HG03521 (cell line): ENCODE measurements around the gene MAP3K6.

Source experiments
- ATAC-seq: cut with Tn5 transposase; IDR thresholded peaks from one replicate; pipeline ENCODE4 v1.9.1; 2021; ENCODE audit warnings: mild to moderate bottlenecking, moderate library complexity; ENCODE audit not compliant: unreplicated experiment

Gene MAP3K6

DNA sequence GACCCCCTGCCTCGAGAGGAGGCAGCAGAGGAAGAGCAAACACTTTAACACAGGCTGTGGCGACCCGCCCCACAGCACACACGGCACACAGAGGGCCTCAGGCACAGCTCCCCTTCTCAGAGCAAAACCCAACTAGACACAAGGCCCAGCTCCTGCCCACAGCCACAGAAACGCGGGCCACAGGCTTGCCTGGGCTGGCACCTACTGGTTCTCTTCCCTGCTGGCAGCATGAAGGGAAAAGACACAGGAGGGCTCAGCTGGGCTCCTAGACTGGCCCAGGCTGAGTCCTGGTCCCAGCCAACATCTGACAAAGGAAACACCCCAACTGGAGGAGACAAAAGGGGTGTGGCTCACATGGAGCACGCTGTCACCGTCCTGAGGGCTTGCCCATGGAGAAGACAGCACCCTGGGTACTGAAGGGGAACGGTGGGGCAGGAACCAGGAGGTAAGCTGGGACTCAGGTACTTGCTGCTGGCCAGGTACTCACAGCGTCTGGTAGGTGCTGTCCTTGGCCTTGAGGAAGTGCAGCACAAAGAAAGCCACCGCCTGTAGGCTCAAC lies 12.9 kb upstream of the MAP3K6 start:
- ATAC-seq: no peak

DNA sequence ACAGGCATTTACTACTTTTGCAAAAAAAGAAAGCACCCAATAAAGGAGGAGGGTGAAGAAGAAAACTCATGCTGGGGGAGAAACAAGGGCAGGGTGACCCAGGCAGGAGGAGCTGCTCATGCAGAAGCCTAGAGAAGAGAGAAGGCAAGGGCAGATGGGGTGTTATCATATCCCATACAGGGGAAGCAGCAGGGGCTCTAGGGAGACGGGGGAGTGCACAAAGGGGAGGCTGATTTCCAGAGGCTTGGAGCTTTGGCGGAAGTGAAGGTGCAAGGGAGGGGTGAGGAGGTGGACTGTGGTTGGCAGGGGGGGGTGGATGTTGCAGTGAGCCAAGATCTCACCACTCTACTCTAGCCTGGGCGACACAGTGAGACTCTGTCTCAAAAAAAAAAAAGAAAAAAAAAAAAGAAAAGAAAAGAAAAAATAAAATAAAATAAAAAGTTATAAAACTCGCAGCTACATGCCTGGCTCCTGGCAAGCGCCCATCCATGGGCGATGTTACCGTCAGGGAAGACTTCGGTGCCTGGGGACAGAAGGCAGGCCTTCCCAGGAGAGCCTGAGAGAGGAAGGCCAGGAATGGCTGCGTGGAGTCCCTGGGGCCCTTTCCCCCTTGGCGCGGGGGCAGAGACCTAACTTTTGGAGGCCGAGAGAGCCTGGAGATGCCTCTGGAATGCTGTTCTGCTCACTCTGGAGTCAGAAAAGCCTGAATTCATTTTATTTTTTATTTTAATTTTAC lies 11.2 kb upstream of the MAP3K6 start:
- ATAC-seq: no peak

- no peak for ATAC-seq
These were observed 7.8 kb upstream of the MAP3K6 start, which contains the start of gene FCN3 for GRCh38 chr1:27374362-27375086. TSS of gene FCN3 (minus strand) at chr1:27374824. CDS start at chr1:27374818, 6 bp downstream.

- ATAC-seq: no peak
These were observed 6.3 kb upstream of the MAP3K6 start for GRCh38 chr1:27372808-27373690.

- ATAC-seq: no peak
These were observed 5.5 kb upstream of the MAP3K6 start for GRCh38 chr1:27372022-27372807.

DNA sequence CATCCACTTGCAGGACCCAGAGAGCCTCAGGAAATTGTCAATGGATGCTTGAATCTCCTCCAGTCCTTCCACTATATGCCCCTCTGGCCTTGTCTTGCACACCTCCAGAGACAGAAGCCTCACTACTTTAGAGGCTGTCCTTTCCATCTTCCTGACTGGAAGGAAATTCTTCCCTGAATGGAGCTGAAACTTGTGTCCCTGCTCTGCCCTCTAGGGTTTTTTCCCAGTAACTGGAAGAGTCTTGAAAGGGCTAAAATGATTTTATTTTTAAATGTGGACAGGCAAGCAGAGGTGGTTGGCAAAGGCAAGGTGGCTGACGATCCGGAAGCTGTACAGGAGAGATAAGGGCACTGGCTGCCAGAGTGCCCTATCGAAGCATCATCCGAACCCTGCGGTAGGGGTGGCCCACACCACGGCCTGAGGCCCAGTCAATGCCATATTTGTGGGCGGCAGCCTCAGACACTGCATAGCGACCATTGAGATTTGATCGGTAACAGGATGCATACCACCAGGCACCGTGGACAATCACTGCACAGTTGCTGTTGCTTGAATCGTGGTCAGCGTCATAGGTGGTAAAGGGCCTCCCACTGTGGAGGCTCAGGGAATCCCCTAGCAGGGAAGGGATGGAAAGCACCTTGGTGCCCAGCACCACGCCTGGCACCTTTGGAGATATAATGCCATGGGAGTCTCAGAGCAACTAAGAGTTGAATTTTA lies 2.3 kb upstream of the MAP3K6 start:
- no peak for ATAC-seq

DNA sequence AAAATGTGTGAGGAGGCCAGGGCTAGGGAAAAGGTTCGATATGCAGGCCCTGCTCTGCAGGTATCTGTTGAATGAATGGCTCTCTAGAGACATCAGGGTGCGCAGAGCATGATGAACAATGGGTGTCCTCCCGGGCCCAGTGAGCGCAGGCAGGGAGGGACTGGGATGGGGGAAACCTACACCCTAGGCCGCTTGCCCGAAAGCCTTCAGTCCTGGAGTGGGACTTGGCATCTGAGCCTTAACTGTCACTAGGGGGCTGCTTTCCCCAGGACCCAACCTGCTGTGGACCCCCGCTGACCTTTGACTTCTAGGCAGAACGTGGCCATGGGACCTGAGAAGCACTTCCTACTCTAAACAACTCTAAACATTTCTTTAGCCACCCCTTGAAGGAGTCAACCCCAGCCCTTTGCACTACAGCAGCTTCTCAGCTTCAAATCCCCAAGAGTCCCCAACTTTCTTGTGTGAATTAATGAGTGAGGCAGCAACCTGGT lies 444 bp upstream of the MAP3K6 start:
- no peak for ATAC-seq

GRCh38 chr1:27366113-27366410 lies 699 bp downstream of the MAP3K6 start:
- no peak for ATAC-seq

GRCh38 chr1:27365372-27366112 lies 1.2 kb downstream of the MAP3K6 start:
- ATAC-seq: no peak

DNA sequence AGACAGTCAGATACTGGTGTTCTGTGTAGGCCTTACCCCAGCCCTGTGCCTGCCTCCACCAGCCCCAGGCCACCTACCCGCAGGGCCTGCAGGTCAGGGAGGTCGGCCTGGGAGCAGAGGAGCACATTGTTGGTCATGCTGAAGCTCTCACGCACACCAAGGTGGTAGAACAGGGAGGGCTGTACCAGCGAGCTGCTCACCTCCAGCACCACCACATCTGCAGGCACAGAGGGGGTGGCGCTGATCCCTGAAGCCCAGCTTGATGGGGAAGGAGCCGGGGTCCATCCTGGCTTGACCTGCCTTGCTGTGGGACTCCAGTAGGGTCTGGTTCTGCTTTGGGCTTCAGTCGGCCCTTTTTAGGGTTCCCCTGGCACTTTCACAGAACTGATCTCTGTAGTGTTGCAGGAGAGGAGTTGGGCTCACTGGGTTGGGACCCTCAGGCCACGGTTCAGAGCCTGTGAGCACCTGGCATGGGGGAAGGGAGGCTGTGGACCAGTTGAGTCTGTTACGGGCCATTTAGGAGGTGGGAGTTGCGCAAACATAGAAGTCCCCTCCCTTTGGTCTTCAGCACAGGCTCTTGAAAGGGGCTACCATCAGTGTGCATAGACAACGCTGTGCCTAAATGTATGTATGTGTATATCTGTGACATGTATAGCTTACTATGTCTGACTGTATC lies 1.9 kb downstream of the MAP3K6 start:
- ATAC-seq: no peak

- ATAC-seq: no peak
These were observed 2.7 kb downstream of the MAP3K6 start for GRCh38 chr1:27363766-27364695.

- no peak for ATAC-seq
These were observed 5.2 kb downstream of the MAP3K6 start for GRCh38 chr1:27361553-27361952.

GRCh38 chr1:27361044-27361402 lies 5.7 kb downstream of the MAP3K6 start:
- ATAC-seq: no peak

GRCh38 chr1:27360159-27361043 lies 6.4 kb downstream of the MAP3K6 start:
- no peak for ATAC-seq

- no peak for ATAC-seq
These were observed 7.0 kb downstream of the MAP3K6 start for GRCh38 chr1:27359822-27360158.

GRCh38 chr1:27358928-27359313 lies 7.8 kb downstream of the MAP3K6 start:
- no peak for ATAC-seq
